ENCODE data around the gene TRAPPC10. TPM values are rescaled to one million over a fixed set of nuclear protein-coding genes. Genes with fewer than 3 reads are reported as not detected.

TRAPPC10 gene
- total and polyA plus RNA-seq, 9 of the 15 experiments (the other 6 are each of a cell fraction or from before 2014, with no cell fraction given) = 1.1 to 33.8 (median 24.3) TPM

- TF ChIP-seq, protein P1, sequence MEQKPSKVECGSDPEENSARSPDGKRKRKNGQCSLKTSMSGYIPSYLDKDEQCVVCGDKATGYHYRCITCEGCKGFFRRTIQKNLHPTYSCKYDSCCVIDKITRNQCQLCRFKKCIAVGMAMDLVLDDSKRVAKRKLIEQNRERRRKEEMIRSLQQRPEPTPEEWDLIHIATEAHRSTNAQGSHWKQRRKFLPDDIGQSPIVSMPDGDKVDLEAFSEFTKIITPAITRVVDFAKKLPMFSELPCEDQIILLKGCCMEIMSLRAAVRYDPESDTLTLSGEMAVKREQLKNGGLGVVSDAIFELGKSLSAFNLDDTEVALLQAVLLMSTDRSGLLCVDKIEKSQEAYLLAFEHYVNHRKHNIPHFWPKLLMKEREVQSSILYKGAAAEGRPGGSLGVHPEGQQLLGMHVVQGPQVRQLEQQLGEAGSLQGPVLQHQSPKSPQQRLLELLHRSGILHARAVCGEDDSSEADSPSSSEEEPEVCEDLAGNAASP (IDR thresholded peaks at IDR 0.05) = no peak
- TF ChIP-seq PBX2 (CRISPR knock-in tag; IDR thresholded peaks at IDR 0.05; ENCODE audit: low read depth) (no peak), PBX2 (tag; conservative IDR thresholded peaks at IDR 0.05; ENCODE audit: low read depth) (no peak), ZNF217 (CRISPR knock-in tag; IDR thresholded peaks at IDR 0.05) (no peak), ZNF639 (CRISPR knock-in tag; conservative IDR thresholded peaks at IDR 0.05 in 1 of 2, IDR thresholded peaks at IDR 0.05 in 1 of 2) (peak in 1 of 2 experiments; percentile 99; a peak in 2 of 4 replicates), RBM39 (optimal IDR thresholded peaks at IDR 0.05; ENCODE audit: low read depth, low read length) (no peak), TBL1XR1 (IDR thresholded peaks at IDR 0.05; ENCODE audit: low read length in 2 of 2) (peak in 1 of 2 experiments; percentile 21; a peak in 1 of 4 replicates), SAP30 (IDR thresholded peaks at IDR 0.05; ENCODE audit: borderline replicate concordance, insufficient read depth, low read depth, low read length, poor library complexity, severe bottlenecking) (peak; percentile 57), CGGBP1 (CRISPR knock-in tag; IDR thresholded peaks at IDR 0.05) (peak; percentile 16; the same call in 1 of the 2 replicates)
- TF ChIP-seq, protein P2, sequence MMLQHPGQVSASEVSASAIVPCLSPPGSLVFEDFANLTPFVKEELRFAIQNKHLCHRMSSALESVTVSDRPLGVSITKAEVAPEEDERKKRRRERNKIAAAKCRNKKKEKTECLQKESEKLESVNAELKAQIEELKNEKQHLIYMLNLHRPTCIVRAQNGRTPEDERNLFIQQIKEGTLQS (IDR thresholded peaks at IDR 0.05) = no peak
- TF ChIP-seq, protein P2 (CRISPR knock-in tag; conservative IDR thresholded peaks at IDR 0.05) = no peak
These were observed at the start of gene TRAPPC10 (continued) for GRCh38 chr21:44011579-44012473.

Data from K562 (cell line).